Right kidney (tissue), 1 donor: Measurements from ENCODE around the gene FAM124A.

Experiments used
- DNase-seq: peaks from one replicate; pipeline ENCODE4 v3.0.0-alpha.2; 2016

Gene FAM124A

DNA sequence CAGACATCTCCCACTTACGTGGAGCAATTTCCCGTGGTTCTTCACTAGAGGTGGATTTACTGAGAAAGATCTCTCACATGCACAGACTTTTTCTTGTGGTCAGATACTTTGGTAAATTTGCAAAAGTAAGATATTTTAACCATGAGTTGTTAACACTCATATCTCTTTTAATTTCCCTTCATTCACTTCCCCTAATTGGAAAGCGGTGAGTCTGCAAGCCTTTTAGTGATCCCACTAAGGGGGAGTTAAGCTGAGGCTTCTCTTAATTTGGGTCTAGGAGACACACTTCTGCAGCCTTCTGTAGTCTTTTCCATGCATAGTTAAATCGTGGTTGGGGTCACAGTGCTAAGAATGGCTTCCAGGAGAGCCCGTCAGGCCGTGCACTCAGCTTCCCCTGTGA is 86.6 kb downstream of the FAM124A start:
- no peak for DNase-seq

DNA sequence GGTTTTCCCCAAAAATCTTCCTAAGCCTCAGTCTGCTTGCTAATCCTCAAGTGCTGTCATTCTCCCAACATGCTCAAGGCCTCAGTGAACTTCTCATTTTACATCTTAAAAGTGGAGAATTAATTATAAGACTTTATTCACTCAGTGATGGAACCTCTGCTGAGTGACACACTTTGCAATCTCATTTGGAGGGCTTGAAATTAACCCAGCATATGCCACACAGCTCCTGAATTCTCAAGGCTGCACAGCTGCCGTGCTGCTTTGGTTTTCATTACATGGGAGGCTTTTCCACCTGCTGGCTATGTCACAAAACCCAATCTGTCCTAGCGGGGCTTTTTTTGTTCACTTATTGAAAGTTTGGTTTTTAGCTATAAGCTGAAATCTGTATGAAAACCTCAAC is 89.0 kb downstream of the FAM124A start:
- no peak for DNase-seq

DNA sequence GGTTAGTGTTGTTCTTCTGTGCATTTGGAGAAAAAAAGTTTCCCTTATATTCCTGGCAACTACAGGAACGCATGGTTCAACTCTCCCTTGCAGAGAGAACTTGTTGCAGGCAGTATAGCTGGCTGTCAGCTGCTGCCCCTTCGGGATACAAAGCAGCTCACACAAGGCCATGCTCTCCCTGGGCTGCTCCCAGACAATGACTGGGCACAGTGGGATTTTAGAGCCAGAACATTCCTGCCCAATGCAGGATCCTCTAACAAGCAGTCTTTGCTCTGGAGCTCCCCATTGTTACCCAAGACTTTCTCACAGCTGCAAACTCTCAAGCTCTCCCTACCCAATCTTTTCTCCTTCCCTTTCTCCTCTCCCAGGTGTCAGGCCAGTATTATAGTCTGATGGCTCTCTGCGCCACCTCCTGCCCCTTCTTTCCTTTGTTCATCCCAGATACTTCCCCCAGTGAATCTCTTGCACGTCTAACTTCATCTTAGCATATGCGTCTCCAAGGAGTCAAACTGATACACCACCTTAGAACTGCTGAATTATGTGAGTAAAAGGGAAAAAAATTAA is 89.8 kb downstream of the FAM124A start:
- DNase-seq, result no peak

DNA sequence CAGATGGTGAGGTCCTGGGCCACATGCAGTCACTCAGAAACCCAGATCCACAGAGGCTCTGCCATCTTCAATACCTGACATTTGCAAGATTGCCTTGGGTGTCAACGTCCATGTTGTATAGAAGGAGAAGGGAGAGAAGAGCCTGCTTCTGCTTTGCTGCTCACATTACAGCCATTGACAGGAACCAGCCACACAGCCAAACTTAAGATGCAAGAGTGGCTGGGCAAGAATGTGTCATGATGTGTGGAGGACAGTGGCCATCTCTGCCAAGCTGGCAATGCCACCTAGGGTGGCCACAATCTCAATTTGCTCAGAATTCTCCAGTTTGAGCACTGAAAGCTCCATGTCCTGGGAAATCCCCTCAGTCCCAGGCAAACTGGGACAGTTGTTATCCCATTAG is 91.4 kb downstream of the FAM124A start:
- DNase-seq, result no peak

DNA sequence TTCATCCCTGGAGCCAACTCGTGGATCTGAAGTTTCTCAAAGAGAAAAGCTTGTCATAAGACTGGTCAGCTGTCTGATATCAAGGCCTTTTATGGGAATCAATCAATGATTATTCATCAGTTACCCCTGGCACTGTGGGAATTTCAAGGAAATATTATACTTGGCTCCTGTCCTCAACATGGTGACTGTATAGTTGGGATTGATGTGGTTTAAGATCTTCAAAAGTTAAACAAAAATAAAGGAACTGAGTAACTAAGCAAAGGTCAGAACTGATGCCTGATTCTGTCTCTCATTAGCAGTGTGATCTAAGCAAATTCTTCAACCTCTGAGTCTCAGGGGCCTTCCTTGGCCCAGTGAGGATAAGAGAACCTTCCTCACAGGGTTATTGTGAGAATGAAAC is 95.1 kb downstream of the FAM124A start:
- DNase-seq, result no peak

DNA sequence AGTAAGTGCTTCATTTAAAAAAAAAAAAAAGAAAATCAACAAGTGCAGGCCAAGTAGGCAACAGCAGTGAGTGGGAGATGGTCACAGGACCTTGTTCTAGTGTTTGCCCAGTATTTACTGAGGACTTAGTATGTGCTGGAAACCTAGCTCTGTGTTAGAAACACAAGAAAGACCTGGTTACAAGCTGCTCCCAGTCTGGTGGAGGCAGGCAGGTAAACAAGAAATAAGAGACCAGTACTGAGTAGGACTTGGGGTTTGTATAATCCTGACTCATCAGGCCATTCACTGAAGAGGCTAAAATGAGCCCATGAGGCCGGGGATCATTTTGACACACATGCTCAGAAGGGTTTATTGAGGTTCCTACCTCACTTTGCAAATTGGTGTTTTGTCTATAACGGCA is 95.8 kb downstream of the FAM124A start:
- no peak for DNase-seq

DNA sequence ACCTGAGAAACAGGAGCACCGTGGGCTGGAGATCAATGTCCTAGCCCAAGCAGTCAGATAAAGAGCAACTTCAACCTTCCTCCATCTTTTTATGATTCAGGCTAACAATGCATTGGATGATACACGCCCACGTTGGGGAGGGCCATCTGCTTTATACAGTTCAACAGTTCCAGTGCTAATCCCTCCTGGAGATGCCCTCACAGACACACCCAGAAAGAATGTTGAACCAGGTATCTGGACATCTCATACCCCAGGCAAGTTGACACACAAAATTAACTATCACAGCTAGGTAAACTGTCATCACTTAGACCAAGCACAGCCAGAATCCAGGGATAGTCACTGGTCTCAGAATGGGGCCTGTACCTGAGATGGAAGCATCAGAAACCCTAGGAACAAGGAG is 96.7 kb downstream of the FAM124A start:
- DNase-seq, result no peak

DNA sequence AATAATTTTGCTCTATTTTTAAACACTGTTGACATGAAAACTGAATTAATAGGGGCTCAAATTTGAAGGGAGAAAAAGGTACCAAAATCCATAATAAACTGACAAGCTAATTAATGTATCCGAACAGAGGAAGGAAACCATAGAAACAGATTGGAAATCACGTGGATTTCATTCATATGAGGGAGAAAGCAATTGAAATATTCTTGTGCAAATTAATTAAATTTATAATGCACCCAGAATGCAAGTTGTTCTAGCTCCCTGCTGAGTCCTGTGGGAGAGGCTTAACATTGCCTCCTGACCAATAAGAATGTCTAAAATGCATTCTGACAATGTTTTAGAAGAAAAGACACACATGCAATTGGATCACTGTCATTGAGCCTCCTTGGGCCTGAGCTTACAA is 99.6 kb downstream of the FAM124A start:
- DNase-seq, result no peak

DNA sequence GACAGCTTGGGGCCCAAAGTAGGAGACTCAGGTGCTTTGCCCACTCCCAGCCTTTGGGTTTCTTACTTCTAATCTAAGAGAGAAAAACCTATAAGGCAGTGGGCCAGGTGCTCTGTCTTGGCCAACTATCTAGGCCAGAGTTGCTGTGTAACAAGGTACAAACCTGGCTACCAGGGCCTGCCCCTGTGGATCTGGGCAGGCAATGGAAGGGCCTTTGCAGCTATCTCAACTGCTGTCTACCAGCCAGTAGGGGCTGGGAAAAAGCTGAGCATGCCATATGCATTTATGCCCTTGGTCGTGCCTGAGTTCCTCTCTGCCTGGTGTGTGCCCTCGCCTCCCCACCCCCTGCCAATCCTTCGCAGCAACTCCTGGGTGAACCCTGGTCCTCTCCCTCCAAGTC is 100.6 kb downstream of the FAM124A start:
- DNase-seq, result no peak

DNA sequence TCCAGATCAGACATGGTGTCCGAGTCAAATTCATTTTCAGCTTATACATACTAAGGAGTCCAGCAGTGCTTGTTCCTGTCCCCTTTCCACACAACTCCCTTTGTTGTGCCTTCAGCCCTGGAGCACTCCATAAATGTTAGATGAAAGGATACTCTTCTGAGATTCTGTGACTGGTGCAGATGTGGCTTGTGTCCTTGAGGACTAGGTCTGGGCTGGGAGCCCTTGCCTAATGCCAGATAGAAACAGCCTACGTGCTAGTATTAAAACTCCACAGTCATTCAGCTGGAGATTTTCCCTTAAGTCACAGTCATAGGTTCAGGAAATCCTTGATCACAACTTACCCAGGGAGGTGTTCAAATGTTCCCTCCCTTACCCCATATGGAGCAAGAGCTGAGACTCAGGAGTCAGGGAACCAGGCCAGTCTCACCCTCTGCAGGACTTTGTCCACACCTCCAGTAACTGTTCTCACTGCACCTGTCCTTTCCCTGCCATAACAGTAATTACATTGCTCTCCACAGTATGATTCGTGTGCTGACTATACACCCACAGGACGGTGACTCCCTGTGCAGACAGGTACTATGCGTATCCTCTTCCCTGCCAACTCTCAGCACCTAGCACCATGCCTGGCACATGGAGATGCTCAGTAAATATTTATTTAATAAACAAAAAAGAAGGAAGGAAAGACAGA is 101.8 kb downstream of the FAM124A start:
- no peak for DNase-seq

DNA sequence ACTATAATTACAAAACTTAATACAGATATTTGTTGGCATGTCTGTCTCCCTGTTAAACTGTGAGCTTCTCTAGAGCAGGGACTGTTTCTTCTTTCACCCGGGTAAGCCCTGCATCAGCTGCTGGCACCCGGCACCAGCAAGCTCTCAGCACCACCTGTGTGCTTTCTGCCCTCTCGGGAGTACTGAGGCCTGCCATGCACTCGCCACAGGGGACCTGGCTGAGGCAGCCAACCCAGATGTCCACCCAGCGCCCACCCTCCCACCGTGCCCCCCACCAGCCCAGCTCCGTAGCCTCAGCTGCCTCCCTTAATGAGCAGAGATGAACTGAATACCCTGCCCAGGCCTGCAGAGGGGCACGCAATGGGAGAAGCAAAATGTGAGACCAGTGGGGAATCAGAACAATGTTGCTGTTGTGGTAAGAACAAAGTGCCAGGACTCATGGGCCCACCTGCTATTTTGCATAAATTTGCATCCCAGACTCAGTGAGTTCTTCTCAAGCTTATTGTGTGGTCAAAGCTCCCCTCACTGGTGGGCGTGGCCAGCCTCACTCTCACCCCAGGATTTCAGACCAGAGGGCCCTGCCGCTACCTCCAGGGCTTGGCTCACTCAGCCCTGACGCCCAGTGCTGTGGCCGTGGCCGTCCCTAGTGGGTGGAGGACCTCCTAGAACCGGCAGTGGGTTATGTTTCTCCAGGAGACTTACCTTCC is 102.7 kb downstream of the FAM124A start:
- DNase-seq, result no peak

DNA sequence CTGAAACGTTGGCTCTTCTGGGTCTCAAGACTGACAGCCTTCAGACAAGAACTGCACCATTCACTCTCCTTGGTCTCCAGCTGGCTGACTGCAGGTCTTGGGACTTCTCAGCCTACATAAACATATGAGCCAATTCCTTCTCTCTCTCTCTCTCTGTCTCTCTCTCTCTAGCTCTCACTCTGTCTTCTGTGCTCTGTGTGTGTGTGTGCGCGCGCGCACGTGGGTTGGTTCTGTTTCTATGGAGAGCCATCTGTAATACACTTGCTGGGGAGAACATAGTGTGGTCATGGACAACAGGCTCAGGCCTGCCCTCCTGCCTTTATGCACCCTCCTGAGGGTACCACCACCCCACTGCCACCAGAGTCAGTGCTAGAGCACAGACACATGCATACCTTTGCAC is 103.6 kb downstream of the FAM124A start:
- DNase-seq, result no peak

DNA sequence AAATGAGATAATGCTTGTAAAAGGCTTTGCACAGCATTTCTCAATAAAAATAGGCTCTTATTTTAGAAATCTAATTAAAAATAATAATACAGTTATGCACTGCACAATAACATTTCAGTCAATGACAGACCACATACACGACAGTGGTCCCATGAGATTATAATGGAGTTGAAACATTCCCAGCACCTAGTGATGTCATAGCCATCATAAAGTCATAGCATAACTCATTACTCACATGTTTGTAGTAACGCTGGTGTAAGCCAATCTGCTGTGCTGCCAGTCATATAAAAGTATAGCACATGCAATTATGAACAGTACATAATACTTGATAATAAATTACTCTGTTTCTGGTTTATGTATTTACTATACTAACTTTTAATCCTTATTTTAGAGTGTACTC is 104.6 kb downstream of the FAM124A start:
- no peak for DNase-seq

DNA sequence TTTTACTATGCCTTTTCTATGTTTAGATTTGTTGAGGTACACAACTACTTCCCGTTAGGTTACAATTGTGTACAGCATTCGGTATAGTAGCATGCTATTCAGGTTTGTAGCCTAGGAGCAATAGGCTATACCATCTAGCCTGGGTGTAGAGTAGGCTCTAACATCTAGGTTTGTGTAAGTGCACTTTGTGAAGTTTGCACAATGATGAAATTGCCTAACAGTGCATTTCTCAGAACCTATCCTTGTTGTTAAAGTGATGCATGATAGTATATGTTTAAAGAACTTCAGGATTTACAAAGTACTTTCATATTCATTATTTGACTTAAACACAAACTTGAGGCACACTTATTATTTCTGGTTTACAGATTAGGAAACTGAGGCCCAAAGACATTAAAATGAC is 105.8 kb downstream of the FAM124A start:
- DNase-seq, result no peak

DNA sequence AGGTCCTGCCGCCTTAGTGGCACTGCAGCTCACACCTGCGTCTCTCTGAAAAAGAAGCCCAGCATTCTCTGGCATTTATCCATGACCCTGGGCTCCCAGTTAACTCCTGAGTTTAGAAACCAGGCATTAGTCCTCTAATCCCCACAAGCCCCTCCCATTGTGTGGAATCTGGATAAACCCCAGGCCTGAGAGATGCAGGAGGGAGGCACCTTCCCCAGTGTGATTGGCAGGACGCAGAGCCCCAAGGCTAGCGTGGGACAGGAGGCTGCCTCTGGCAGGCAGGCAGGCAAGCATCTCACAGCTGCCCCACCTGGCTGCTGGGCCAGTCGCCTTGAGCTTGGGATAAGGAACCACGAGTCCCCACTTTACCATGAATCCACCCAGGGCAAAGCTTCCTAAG is 106.3 kb downstream of the FAM124A start:
- no peak for DNase-seq

DNA sequence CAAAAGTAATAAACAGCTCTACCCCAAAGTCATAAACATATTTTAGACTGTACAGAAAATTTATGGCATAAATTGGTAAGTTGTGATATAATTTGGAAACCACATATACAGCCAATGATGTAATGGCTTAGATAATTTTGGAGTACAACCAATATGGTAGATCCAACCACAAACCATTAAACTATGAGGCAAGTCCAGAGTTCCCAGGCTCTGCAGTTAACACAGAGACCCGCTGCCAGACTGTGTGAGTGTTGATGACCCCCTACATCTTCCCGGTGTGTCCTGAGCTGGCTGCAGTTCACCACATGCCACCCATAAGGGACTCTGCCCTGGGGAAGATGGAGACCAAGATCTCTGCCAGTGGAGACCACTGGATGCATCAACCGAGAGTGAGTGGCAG is 107.4 kb downstream of the FAM124A start:
- DNase-seq, result no peak

DNA sequence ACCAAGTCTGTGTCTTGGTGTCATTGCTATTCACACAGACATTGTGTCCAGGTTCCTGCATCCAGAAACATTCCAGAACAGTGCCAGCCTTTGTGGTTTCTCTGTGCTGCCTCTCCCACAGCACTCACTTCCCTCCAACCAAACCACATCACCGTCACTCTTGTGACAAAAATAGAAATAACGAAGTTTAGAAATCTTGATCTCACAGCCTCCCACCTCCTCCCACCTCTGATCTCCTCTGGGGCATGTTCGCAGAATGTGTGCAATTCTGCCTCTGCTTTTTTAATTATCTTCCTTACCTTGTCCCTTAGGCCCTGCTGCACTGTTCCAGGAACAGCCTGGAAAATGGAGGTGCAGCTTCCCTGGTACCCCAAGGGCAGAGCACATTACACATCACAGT is 108.6 kb downstream of the FAM124A start:
- DNase-seq, result no peak

DNA sequence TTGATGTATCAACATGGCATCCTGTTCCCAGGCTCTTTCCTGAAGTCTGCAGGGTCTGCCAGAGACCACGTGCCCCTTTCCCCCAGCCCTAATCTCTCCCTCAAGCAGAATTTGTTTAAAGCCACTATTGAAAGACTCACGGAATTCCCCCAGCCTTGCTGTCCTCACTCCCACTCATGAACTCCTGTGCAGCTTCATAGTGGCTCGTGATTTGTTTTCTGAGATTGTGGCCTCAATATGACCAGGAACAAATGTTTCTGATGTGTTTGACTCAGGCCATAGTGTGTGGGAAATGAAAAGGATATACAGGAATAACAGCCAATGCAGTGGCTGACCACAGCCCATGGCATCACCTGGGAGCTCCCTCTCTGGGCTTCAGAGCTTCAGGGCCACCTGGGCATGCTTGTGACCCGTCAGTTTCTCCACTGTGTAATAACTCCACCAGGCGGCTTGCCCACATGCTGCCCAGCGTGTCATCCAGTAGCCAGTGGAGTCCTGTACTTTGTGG is 109.2 kb downstream of the FAM124A start:
- no peak for DNase-seq

DNA sequence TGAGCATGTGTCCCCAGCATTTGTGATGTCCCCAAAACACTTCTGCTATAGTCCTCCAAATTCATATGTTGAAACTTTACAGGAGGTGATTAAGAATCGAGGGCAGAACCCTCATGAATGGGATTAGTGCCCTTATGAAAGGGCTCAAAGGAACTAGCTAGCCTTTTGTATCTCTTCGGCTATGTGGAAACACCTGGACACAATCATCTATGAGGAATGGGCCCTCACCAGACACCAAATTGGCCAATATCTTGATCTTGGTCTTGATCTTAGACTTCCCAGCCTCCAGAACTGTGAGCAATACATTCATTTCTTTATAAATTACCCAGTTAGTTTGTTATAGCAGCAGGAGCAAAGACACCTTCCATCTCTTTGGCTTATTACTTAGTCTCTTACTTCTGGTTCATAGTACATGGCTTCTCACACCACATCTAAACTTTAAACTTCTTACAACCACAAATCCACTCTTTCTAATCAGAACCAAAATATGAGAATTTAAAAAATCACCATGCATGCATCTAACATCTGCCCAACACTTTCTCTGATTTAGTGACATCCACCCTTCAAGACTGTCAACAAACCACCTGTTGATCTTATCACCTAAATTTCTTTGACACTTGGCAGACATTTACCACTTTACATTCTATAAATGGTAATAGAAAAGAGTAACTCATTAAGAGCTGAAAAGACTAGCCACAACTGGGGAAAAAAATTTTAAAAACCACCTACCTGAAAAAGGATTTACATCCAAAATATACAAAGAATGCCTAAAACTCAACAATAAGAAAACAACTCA is 110.6 kb downstream of the FAM124A start:
- DNase-seq, result no peak

DNA sequence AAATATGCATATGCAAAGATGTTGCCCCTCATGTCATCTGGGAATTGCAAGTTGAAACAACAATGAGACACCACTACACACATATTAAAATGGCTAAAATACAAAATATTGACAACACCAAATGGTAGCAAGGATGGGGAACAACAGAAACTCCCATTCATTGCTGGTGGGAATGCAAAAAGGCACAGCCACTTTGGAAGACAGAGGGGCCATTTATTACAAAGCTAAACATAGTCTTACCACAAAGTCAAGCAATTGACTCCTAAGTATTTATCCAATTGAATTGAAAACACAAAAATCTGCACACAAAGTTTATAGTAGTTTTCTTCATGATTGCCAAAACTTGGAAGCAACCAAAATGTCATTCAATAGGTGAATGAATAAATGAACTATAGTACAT is 111.2 kb downstream of the FAM124A start:
- DNase-seq, result no peak

DNA sequence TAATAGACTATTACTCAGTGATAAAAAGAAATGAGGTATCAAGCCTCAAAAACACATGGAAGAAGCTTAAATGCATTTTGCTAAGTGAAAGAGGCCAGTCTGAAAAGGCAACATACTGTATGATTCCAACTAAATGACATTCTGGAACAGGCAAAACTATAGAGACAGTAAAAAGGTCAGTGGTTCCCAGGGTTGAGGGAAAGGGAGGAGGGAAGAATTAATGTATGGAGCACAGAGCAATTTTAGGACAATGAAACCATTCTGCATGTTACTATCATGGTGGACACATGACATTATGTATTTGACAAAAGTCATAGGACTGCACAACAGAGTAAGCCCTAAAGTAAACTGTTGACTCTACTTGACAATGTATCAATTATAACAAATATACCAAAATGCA is 111.6 kb downstream of the FAM124A start:
- no peak for DNase-seq
